ENCODE data around the gene CSGALNACT2. TPM values are rescaled to one million over a fixed set of nuclear protein-coding genes. Genes with fewer than 3 reads are reported as not detected.

The CSGALNACT2 gene
- total and polyA plus RNA-seq, 7 donors, result 3.2 to 37.1 (median 25.0) TPM

- WGBS, 2 donors, result 81 to 85% methylated on average over 19 of the region's 19 CpGs
- no peaks in the 10 kb centered on the region for H3K27me3 ChIP-seq
- H3K27ac ChIP-seq, result no peak overlapping the region
- H3K9me3 ChIP-seq, result no peaks in the 10 kb centered on the region
- intact Hi-C loops (cut with DNase I), result no loop called here
- H3K4me3 ChIP-seq, result no peak overlapping the region
- no peak for TF ChIP-seq POLR2A (IDR thresholded peaks at IDR 0.05)
- no peaks in the 10 kb centered on the region for H3K36me3 ChIP-seq
- no peak for DNase-seq
- no peaks in the 10 kb centered on the region for H3K4me1 ChIP-seq
These were observed 19.4 kb upstream of the CSGALNACT2 start for GRCh38 chr10:43118631-43119415.

- WGBS, 2 donors, result 81 to 92% methylated on average over 31 of the region's 31 CpGs
- no peak overlapping the region for H3K27ac ChIP-seq
- no peaks in the 10 kb centered on the region for H3K36me3 ChIP-seq
- no peak for DNase-seq
- no peaks in the 10 kb centered on the region for H3K4me1 ChIP-seq
- TF ChIP-seq POLR2AphosphoS5 (IDR thresholded peaks at IDR 0.05) (no peak), CTCF (IDR thresholded peaks at IDR 0.05) (no peak), POLR2A (IDR thresholded peaks at IDR 0.05) (no peak), EP300 (IDR thresholded peaks at IDR 0.05) (no peak)
- intact Hi-C loops (cut with DNase I), result no loop called here
- H3K4me3 ChIP-seq, result no peak overlapping the region
- no peaks in the 10 kb centered on the region for H3K9me3 ChIP-seq
- no peaks in the 10 kb centered on the region for H3K27me3 ChIP-seq
These were observed 18.7 kb upstream of the CSGALNACT2 start for GRCh38 chr10:43119416-43120115.

- no peaks in the 10 kb centered on the region for H3K36me3 ChIP-seq
- H3K27ac ChIP-seq, result no peak overlapping the region
- TF ChIP-seq EP300 (IDR thresholded peaks at IDR 0.05) (no peak), POLR2A (IDR thresholded peaks at IDR 0.05) (no peak), CTCF (IDR thresholded peaks at IDR 0.05) (no peak)
- H3K27me3 ChIP-seq, result no peaks in the 10 kb centered on the region
- WGBS, 2 donors, result 80 to 84% methylated on average over 19 of the region's 19 CpGs
- DNase-seq, result no peak
- H3K9me3 ChIP-seq, result no peaks in the 10 kb centered on the region
- no peaks in the 10 kb centered on the region for H3K4me1 ChIP-seq
- no peak overlapping the region for H3K4me3 ChIP-seq
- intact Hi-C loops (cut with DNase I), result no loop called here
These were observed 17.9 kb upstream of the CSGALNACT2 start for GRCh38 chr10:43120116-43120928.

- peak overlapping the region in 1 of 4 donors; percentile 1 for H3K27ac ChIP-seq
- intact Hi-C loops (cut with DNase I), result no loop called here
- TF ChIP-seq POLR2A (IDR thresholded peaks at IDR 0.05), result no peak
- TF ChIP-seq EP300 (IDR thresholded peaks at IDR 0.05), result no peak
- TF ChIP-seq POLR2AphosphoS5 (IDR thresholded peaks at IDR 0.05), result no peak
- TF ChIP-seq CTCF (IDR thresholded peaks at IDR 0.05), result no peak
- H3K27me3 ChIP-seq, result no peaks in the 10 kb centered on the region
- H3K9me3 ChIP-seq, result no peaks in the 10 kb centered on the region
- 44 to 80% methylated on average over 3 of the region's 3 CpGs for WGBS, 2 donors
- no peak overlapping the region for H3K4me3 ChIP-seq
- no peak for DNase-seq
- no peaks in the 10 kb centered on the region for H3K36me3 ChIP-seq
- no peaks in the 10 kb centered on the region for H3K4me1 ChIP-seq
These were observed 17.3 kb upstream of the CSGALNACT2 start for GRCh38 chr10:43120929-43121314.

- 73 to 87% methylated on average over 1 of the region's 1 CpG for WGBS, 2 donors
- intact Hi-C loops (cut with DNase I), result no loop called here
- TF ChIP-seq EP300 (IDR thresholded peaks at IDR 0.05) (no peak), CTCF (IDR thresholded peaks at IDR 0.05) (no peak), POLR2AphosphoS5 (IDR thresholded peaks at IDR 0.05) (no peak), POLR2A (IDR thresholded peaks at IDR 0.05) (no peak)
- peak overlapping the region in 1 of 4 donors; percentile 1 for H3K27ac ChIP-seq
- H3K4me1 ChIP-seq, result no peaks in the 10 kb centered on the region
- DNase-seq, result no peak
- H3K36me3 ChIP-seq, result no peaks in the 10 kb centered on the region
- H3K9me3 ChIP-seq, result no peaks in the 10 kb centered on the region
- no peaks in the 10 kb centered on the region for H3K27me3 ChIP-seq
- H3K4me3 ChIP-seq, result no peak overlapping the region
These were observed 16.8 kb upstream of the CSGALNACT2 start for GRCh38 chr10:43121444-43121843.
